Measurements from ENCODE around the gene WNT8B.

DNA sequence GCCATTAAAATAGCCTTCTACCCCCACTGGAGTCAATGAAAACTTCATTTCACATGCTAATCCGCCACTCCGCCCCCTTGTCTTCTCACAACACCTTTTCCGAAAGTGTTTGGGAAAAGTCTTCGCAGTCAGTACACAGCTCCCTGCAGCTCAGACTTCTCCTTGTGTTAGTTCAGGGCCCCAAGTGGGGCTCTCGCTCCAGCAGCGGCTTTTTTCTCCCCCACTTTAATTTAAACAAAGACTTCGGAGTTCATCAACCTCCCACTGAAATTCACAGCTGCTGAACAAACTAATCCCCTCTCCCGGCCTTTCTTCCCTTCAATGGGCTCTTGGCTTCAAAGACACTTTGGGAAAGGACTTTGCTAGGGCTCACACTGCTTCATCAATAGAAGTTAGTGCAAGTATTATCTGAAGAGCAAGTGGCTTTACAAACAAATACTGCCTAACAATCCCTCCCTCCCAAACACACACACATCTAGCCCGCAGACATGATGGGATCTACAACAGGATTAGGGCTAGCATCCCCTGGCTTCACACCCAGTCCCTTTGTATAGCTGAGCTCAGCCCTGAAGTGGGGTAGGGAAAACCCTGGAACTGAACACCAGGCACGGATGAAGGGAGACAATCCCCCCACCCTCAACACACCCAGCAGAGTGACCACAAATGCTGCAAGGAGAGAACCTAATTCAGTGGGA lies 23.1 kb downstream of the WNT8B start:
- TF ChIP-seq CTCF (IDR thresholded peaks at IDR 0.05), result no peak
- TF ChIP-seq POLR2A (IDR thresholded peaks at IDR 0.05), result no peak
- TF ChIP-seq POLR2AphosphoS5 (IDR thresholded peaks at IDR 0.05), result no peak

Data from prostate gland (tissue), 2 donors.